Large intestine (tissue), 3 donors: ENCODE results near the gene CELA3B. TPM values are rescaled to one million over a fixed set of nuclear protein-coding genes. Genes with fewer than 3 reads are reported as not detected.
"Not testable (repeated sequence)": the region's sequence is repeated elsewhere in the genome, so short reads cannot be mapped to it uniquely, and the experiment has no call there.

Experiments
- DNase-seq, 2 donors: peaks; one replicate each; pipeline versions ENCODE4 v3.0.0 to v3.0.0-alpha.2; 2013
- H3K27ac ChIP-seq: one replicate; pipeline ENCODE4 v1.5.1; 2013; ENCODE audit warnings: low read length
- H3K27me3 ChIP-seq: 2 replicates; pipeline ENCODE4 v1.6.1; 2013; ENCODE audit warnings: low read length; ENCODE audit not compliant: control insufficient read depth, insufficient read depth
- H3K36me3 ChIP-seq: 2 replicates; pipeline ENCODE4 v1.6.1; 2013; ENCODE audit warnings: low read length; ENCODE audit not compliant: control insufficient read depth, insufficient read depth
- H3K4me1 ChIP-seq: one replicate; pipeline ENCODE4 v1.6.1; 2013; ENCODE audit warnings: low read length; ENCODE audit not compliant: control insufficient read depth, insufficient read depth
- H3K4me3 ChIP-seq: one replicate; pipeline ENCODE4 v1.5.1; 2013; ENCODE audit warnings: low read length
- H3K9me3 ChIP-seq: one replicate; pipeline ENCODE4 v1.6.1; 2013; ENCODE audit warnings: mild to moderate bottlenecking, low read depth, low read length, moderate library complexity; ENCODE audit not compliant: control insufficient read depth
- WGBS: methylation state at CpG from one replicate; pipeline ENCODE4 v1.1.5; 2013; ENCODE audit warnings: low lambda C conversion rate; ENCODE audit not compliant: insufficient coverage; 5-methylcytosine and 5-hydroxymethylcytosine counted together
- polyA plus RNA-seq: library from polyadenylated mRNA; unstranded; fragments of 120-200 nt; gene quantifications from one replicate; pipeline ENCODE4 v1.2.1, GENCODE V29; 2013

CELA3B gene
- polyA plus RNA-seq, 1 donor = 0.21 TPM

- H3K36me3 ChIP-seq, H3K9me3 ChIP-seq, DNase-seq, H3K27ac ChIP-seq, H3K4me1 ChIP-seq, H3K27me3 ChIP-seq, H3K4me3 ChIP-seq: not testable (repeated sequence)
- no CpG with 5 or more reads among the region's 10 CpGs for WGBS
These were observed 30.4 kb downstream of the CELA3B start for GRCh38 chr1:22007262-22007661.

- WGBS = 100% methylated on average over 1 of the region's 11 CpGs
- not testable (repeated sequence) for H3K27ac ChIP-seq, H3K4me1 ChIP-seq, DNase-seq, H3K27me3 ChIP-seq, H3K9me3 ChIP-seq, H3K36me3 ChIP-seq, H3K4me3 ChIP-seq
These were observed 32.7 kb downstream of the CELA3B start for GRCh38 chr1:22009566-22009965.

GRCh38 chr1:22012752-22013151 is 35.9 kb downstream of the CELA3B start:
- DNase-seq, H3K36me3 ChIP-seq, H3K27ac ChIP-seq, H3K4me1 ChIP-seq, H3K9me3 ChIP-seq, H3K4me3 ChIP-seq, H3K27me3 ChIP-seq: not testable (repeated sequence)
- no CpG with 5 or more reads among the region's 4 CpGs for WGBS

- H3K4me3 ChIP-seq, H3K27me3 ChIP-seq: not testable (repeated sequence)
These were observed 37.9 kb downstream of the CELA3B start for GRCh38 chr1:22014575-22015206.

GRCh38 chr1:22018583-22019559 is 42.0 kb downstream of the CELA3B start:
- H3K9me3 ChIP-seq = no peaks in the 10 kb centered on the region
- no peaks in the 10 kb centered on the region for H3K27me3 ChIP-seq
- peak in 1 of 2 donors; percentile 19 for DNase-seq
- no peaks in the 10 kb centered on the region for H3K36me3 ChIP-seq
- no peak overlapping the region for H3K4me3 ChIP-seq
- 83% methylated on average over 2 of the region's 10 CpGs for WGBS
- no peaks in the 10 kb centered on the region for H3K4me1 ChIP-seq
- H3K27ac ChIP-seq = no peak overlapping the region

More at GRCh38 chr1:22014575-22015206, 37.9 kb downstream of the CELA3B start:
- H3K36me3 ChIP-seq, H3K4me1 ChIP-seq, H3K27ac ChIP-seq, DNase-seq, H3K9me3 ChIP-seq: not testable (repeated sequence)
- WGBS = 100% methylated on average over 1 of the region's 13 CpGs

GRCh38 chr1:22021061-22021460 is 44.2 kb downstream of the CELA3B start:
- DNase-seq = no peak
- Histone ChIP-seq H3K9me3 (no peaks in the 10 kb centered on the region), H3K36me3 (no peaks in the 10 kb centered on the region), H3K27ac (no peak overlapping the region), H3K27me3 (no peaks in the 10 kb centered on the region), H3K4me3 (no peak overlapping the region), H3K4me1 (peaks cover 9% of the 10 kb centered on the region)
- no CpG with 5 or more reads among the region's 6 CpGs for WGBS

- Histone ChIP-seq H3K4me1 (peaks cover 14% of the 10 kb centered on the region), H3K27me3 (no peaks in the 10 kb centered on the region), H3K27ac (peak overlapping the region; percentile 92), H3K9me3 (no peaks in the 10 kb centered on the region), H3K36me3 (no peaks in the 10 kb centered on the region), H3K4me3 (peak overlapping the region; percentile 71)
- DNase-seq = peak; percentile 63 to 92
- no CpG with 5 or more reads among the region's 33 CpGs for WGBS
These were observed 47.9 kb downstream of the CELA3B start for GRCh38 chr1:22024485-22025367.

- Histone ChIP-seq H3K4me3 (peak overlapping the region; percentile 71), H3K27me3 (no peaks in the 10 kb centered on the region), H3K36me3 (no peaks in the 10 kb centered on the region), H3K4me1 (peaks cover 14% of the 10 kb centered on the region), H3K27ac (peak overlapping the region; percentile 92), H3K9me3 (no peaks in the 10 kb centered on the region)
- 0% methylated on average over 1 of the region's 42 CpGs for WGBS
- DNase-seq = peak; percentile 87 to 90
These were observed 48.7 kb downstream of the CELA3B start for GRCh38 chr1:22025368-22026155.

- Histone ChIP-seq H3K27ac (no peak overlapping the region), H3K4me3 (no peak overlapping the region), H3K36me3 (no peaks in the 10 kb centered on the region), H3K4me1 (peaks cover 14% of the 10 kb centered on the region), H3K9me3 (no peaks in the 10 kb centered on the region), H3K27me3 (no peaks in the 10 kb centered on the region)
- no peak for DNase-seq
- whole genome bisulfite sequencing = 83% methylated on average over 2 of the region's 3 CpGs
These were observed 50.1 kb downstream of the CELA3B start for GRCh38 chr1:22026924-22027289.
